ENCODE data around the gene FCHSD2.
"Not testable (repeated sequence)": the region's sequence is repeated elsewhere in the genome, so short reads cannot be mapped to it uniquely, and the experiment has no call there.

Gene FCHSD2

DNA sequence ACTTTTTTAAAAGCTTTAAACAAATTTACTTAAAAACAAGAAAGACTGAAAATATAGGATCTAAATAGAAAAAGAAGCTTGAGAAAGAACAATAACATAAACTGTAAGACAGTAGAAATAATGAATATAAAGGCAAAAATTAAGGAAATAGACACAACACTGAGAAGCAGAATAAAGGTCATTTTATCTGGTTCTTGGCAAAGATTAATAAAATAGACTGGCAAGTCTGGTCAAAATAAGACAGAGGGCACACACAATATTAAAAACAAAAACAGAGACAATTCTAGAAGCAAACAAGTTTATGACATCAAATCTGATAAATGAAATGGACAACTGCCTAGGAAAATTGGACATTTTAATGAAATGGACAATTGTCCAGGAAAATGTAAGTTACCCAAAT, 222.1 kb downstream of the FCHSD2 start:
- CTCF ChIA-PET, result no interaction called here
- DNase-seq (ENCODE audit: extremely low spot score), result no peak
- POLR2A ChIA-PET, result no interaction called here
- TF ChIP-seq ZNF384 (IDR thresholded peaks at IDR 0.05), result no peak
- no peak for TF ChIP-seq FOXA1 (IDR thresholded peaks at IDR 0.05)
- no peak for TF ChIP-seq FOXM1 (IDR thresholded peaks at IDR 0.05; ENCODE audit: borderline replicate concordance)
- TF ChIP-seq, protein P1, sequence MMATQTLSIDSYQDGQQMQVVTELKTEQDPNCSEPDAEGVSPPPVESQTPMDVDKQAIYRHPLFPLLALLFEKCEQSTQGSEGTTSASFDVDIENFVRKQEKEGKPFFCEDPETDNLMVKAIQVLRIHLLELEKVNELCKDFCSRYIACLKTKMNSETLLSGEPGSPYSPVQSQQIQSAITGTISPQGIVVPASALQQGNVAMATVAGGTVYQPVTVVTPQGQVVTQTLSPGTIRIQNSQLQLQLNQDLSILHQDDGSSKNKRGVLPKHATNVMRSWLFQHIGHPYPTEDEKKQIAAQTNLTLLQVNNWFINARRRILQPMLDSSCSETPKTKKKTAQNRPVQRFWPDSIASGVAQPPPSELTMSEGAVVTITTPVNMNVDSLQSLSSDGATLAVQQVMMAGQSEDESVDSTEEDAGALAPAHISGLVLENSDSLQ (IDR thresholded peaks at IDR 0.05), result no peak
- TF ChIP-seq SP1 (IDR thresholded peaks at IDR 0.05), result no peak
- TF ChIP-seq NFRKB (IDR thresholded peaks at IDR 0.05), result no peak
- no peak for TF ChIP-seq SUZ12 (IDR thresholded peaks at IDR 0.05)

DNA sequence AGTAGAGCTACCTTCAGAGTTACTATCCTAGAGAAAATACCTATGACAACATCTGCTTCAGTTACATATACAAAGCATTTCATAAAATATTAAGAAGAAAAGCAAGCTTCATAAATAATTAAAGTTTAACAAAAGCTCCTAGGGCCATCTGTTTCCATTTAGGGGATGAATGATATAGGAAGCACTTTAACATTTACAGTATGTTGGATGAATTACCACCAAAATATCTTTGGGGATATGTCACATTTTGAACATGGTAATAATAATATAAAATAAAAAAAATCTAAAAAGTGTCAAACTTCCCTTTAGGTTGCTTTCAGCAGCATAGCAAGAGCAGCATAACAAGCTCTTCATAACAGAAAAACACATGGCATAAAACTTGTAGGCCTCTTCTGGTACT, 223.3 kb downstream of the FCHSD2 start:
- no peak for TF ChIP-seq SP1 (IDR thresholded peaks at IDR 0.05)
- POLR2A ChIA-PET, result no interaction called here
- no peak for DNase-seq (ENCODE audit: extremely low spot score)
- CTCF ChIA-PET, result no interaction called here

DNA sequence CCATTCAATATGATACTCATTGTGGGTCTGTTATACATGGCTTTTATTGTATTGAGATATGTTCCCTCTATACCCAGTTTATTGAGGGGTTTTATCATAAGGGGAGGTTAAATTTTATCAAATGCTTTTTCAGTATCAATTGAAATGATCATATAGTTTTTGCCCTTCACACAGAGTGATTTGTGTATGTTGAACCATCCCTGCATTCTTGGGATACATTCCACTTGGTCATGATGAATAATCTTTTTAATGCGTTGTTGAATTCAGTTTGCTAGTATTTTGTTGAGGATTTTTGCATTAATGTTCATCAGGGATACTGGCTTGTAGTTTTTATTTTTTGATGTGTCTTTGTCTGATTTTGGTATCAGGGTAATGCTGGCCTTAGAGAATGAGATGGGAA, 229.9 kb downstream of the FCHSD2 start:
- CTCF ChIA-PET, result no interaction called here

DNA sequence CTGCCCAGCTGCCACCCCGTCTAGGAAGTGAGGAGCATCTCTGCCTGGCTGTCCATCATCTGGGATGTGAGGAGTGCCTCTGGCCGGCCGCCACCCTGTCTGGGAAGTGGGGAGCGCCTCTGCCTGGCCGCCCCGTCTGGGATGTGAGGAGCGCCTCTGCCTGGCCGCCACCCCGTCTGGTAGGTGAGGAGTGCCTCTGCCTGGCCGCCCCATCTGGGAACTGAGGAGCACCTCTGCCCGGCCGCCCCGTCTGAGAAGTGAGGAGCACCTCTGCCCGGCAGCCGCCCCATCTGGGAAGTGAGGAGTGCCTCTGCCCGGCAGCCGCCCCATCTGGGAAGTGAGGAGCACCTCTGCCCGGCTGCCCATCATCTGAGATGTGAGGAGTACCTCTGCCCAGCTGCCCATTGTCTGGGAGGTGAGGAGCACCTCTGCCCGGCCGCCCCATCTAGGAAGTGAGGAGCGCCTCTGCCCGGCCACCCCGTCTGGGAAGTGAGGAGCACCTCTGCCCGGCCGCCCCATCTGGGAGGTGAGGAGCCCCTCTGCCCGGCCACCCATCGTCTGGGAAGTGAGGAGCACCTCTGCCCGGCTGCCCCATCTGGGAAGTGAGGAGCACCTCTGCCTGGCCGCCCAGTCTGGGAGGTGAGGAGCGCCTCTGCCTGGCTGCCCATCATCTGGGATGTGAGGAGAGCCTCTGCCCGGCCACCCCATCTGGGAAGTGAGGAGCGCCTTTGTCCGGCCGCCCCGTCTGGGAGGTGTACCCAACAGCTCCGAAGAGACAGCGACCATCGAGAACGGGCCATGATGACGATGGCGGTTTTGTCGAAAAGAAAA, 232.3 kb downstream of the FCHSD2 start:
- DNase-seq (ENCODE audit: extremely low spot score); POLR2A ChIA-PET; CTCF ChIA-PET: not testable (repeated sequence)

More for the DNA sequence above, 229.9 kb downstream of the FCHSD2 start:
- POLR2A ChIA-PET, result no interaction called here
- TF ChIP-seq ZNF384 (IDR thresholded peaks at IDR 0.05) (no peak), SUZ12 (IDR thresholded peaks at IDR 0.05) (no peak), HDGF (IDR thresholded peaks at IDR 0.05; ENCODE audit: borderline replicate concordance) (no peak), FOXM1 (IDR thresholded peaks at IDR 0.05; ENCODE audit: borderline replicate concordance) (no peak), BHLHE40 (IDR thresholded peaks at IDR 0.05; ENCODE audit: borderline replicate concordance) (no peak), LEF1 (IDR thresholded peaks at IDR 0.05; ENCODE audit: borderline replicate concordance) (no peak), SP1 (IDR thresholded peaks at IDR 0.05) (no peak), L3MBTL2 (conservative IDR thresholded peaks at IDR 0.05) (no peak), ELF4 (IDR thresholded peaks at IDR 0.05) (no peak), NFRKB (IDR thresholded peaks at IDR 0.05) (no peak), FOXK2 (IDR thresholded peaks at IDR 0.05) (no peak), TARDBP (IDR thresholded peaks at IDR 0.05) (no peak), FOXA1 (IDR thresholded peaks at IDR 0.05) (no peak)
- TF ChIP-seq, protein P1 (IDR thresholded peaks at IDR 0.05), result no peak
- no peak for DNase-seq (ENCODE audit: extremely low spot score)

DNA sequence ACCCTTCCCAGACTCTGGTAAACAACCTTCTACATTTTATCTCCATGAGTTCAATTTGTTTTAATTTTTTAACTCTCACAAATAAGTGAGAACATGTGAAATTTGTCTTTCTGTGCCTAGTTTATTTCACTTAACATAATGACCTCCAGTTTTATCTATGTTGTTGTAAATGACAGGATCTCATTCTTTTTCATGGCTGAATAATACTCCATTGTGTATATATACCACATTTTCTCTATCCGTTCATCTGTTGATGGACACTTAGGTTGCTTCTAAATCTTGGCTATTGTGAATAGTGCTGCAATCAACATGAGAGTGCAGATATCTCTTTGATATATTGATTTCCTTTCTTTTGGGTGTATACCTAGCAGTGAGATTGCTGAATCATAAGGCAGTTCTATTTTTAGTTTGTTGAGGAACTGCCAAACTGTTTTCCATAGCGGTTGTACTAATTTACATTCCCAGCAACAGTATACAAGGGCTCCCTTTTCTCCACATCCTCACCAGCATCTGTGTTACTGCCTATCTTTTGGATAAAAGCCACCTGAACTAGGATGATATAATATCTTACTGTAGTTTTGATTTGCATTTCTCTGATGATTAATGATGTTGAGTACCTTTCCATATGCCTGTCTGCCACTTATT, 234.0 kb downstream of the FCHSD2 start:
- CTCF ChIA-PET, result no interaction called here

DNA sequence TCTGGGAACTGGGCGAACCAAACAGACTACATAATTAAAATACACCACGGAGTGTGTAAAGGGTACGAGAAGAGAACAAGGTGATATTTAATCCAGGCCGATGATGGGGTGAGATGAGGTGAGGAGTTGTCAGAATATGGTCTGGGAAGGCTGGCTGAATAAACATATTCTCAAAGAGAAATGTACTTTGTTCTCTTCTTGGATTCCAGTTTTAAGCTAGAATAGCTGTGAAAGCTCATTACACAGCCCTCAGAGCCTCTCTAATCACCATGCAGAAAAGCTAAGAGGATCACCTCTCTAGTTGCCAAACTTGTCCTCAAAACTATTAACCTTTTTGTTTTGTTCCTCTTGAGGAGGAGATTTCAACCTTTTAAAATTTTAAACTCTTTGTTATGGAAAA, 238.1 kb downstream of the FCHSD2 start:
- no peak for DNase-seq (ENCODE audit: extremely low spot score)
- POLR2A ChIA-PET, result no interaction called here
- no peak for TF ChIP-seq ARNT (IDR thresholded peaks at IDR 0.05)
- CTCF ChIA-PET, result interaction anchor here (0.6 kb wide), 1 partner anchor 144 kb away, joined by 7 read pairs; no protein-coding TSS in a partner anchor

More for the DNA sequence above, 234.0 kb downstream of the FCHSD2 start:
- POLR2A ChIA-PET, result no interaction called here
- TF ChIP-seq HDGF (IDR thresholded peaks at IDR 0.05; ENCODE audit: borderline replicate concordance) (no peak), L3MBTL2 (conservative IDR thresholded peaks at IDR 0.05) (no peak), FOXM1 (IDR thresholded peaks at IDR 0.05; ENCODE audit: borderline replicate concordance) (no peak), ZNF384 (IDR thresholded peaks at IDR 0.05) (no peak)
- TF ChIP-seq, protein P1 (IDR thresholded peaks at IDR 0.05), result no peak
- DNase-seq (ENCODE audit: extremely low spot score), result no peak

DNA sequence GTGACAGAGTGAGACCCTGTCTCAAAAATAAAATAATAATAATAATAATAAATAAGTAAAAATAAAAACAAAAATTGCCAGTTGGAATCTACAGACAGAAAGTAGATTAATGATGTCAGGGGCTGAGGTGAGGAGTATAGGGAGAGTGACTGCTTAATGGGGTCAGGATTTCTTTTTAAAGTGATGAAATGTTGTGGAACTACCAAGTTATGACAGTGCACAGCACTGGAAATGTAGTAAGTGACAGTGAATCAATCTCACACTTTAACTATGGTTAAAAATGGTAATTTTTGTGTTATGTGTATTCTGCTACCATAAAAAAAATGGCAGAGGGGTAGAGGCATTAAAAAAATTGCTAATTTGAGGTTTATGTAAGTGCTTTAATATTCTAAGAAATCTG, 240.7 kb downstream of the FCHSD2 start:
- CTCF ChIA-PET, result no interaction called here
- no peak for DNase-seq (ENCODE audit: extremely low spot score)
- POLR2A ChIA-PET, result no interaction called here
- TF ChIP-seq CTBP1 (IDR thresholded peaks at IDR 0.05; ENCODE audit: borderline replicate concordance), result no peak
- no peak for TF ChIP-seq FOXA1 (IDR thresholded peaks at IDR 0.05)
- TF ChIP-seq ELF4 (IDR thresholded peaks at IDR 0.05), result no peak
- TF ChIP-seq SUZ12 (IDR thresholded peaks at IDR 0.05), result no peak
- no peak for TF ChIP-seq NFRKB (IDR thresholded peaks at IDR 0.05)
- no peak for TF ChIP-seq ZNF384 (IDR thresholded peaks at IDR 0.05)
- no peak for TF ChIP-seq ARNT (IDR thresholded peaks at IDR 0.05)
- no peak for TF ChIP-seq LEF1 (IDR thresholded peaks at IDR 0.05; ENCODE audit: borderline replicate concordance)
- TF ChIP-seq BHLHE40 (IDR thresholded peaks at IDR 0.05; ENCODE audit: borderline replicate concordance), result no peak
- no peak for TF ChIP-seq SP1 (IDR thresholded peaks at IDR 0.05)
- no peak for TF ChIP-seq TARDBP (IDR thresholded peaks at IDR 0.05)
- TF ChIP-seq L3MBTL2 (conservative IDR thresholded peaks at IDR 0.05), result no peak
- TF ChIP-seq FOXM1 (IDR thresholded peaks at IDR 0.05; ENCODE audit: borderline replicate concordance), result no peak
- TF ChIP-seq, protein P1 (IDR thresholded peaks at IDR 0.05), result no peak
